GM12878 (cell line): ENCODE measurements around the gene PRM1. TPM values are rescaled to one million over a fixed set of nuclear protein-coding genes. Genes with fewer than 3 reads are reported as not detected.

Experiments
- BHLHE40 ChIP-seq, 2 experiments: fragments of 450-650 bp in 1 of 2; IDR thresholded peaks; 2 replicates each; pipeline ENCODE4 v1.6.1; 2011 to 2017; ENCODE audit warnings: low read depth in 2 of 2, borderline replicate concordance in 1 of 2, improper control_type of control experiment in 1 of 2, low read length in 1 of 2, mild to moderate bottlenecking in 1 of 2
- CHD1 ChIP-seq: IDR thresholded peaks from 2 replicates; pipeline ENCODE4 v1.6.1; 2012; ENCODE audit warnings: low read depth, low read length, improper control_type of control experiment
- EED ChIP-seq: sonication (generic); IDR thresholded peaks from 2 replicates; pipeline ENCODE4 v1.6.1; 2016; ENCODE audit warnings: antibody characterized with exemption, low read depth
- HDGF ChIP-seq: fragments of 450-650 bp; IDR thresholded peaks from 2 replicates; pipeline ENCODE4 v1.6.1; 2016; ENCODE audit warnings: antibody characterized with exemption
- IKZF1 ChIP-seq: fragments of 450-650 bp; conservative IDR thresholded peaks from 2 replicates; pipeline ENCODE4 v1.6.1; 2017; ENCODE audit warnings: antibody characterized with exemption, mild to moderate bottlenecking
- IKZF2 ChIP-seq, 2 experiments: fragments of 450-650 bp; IDR thresholded peaks; 2 replicates each; pipeline ENCODE4 v1.6.1; 2017; ENCODE audit warnings: mild to moderate bottlenecking in 2 of 2, moderate library complexity in 2 of 2
- IRF3 ChIP-seq: fragments of 450-650 bp; IDR thresholded peaks from 2 replicates; pipeline ENCODE4 v1.6.1; 2014; ENCODE audit warnings: mild to moderate bottlenecking
- LARP7 ChIP-seq: fragments of 450-650 bp; IDR thresholded peaks from 2 replicates; pipeline ENCODE4 v1.6.1; 2017; ENCODE audit warnings: mild to moderate bottlenecking
- NR2C2 ChIP-seq: IDR thresholded peaks from 2 replicates; pipeline ENCODE4 v1.6.1; 2011; ENCODE audit warnings: borderline replicate concordance, low read depth; ENCODE audit not compliant: control insufficient read depth, insufficient read length
- PAX8 ChIP-seq: fragments of 450-650 bp; IDR thresholded peaks from 2 replicates; pipeline ENCODE4 v1.6.1; 2017; ENCODE audit warnings: mild to moderate bottlenecking, moderate library complexity
- SMC3 ChIP-seq: IDR thresholded peaks from 2 replicates; pipeline ENCODE4 v1.6.1; 2011; ENCODE audit warnings: low read length, improper control_type of control experiment, borderline replicate concordance
- TARDBP ChIP-seq: IDR thresholded peaks from 2 replicates; pipeline ENCODE4 v1.6.1; 2016; ENCODE audit warnings: borderline replicate concordance
- USF2 ChIP-seq: IDR thresholded peaks from 2 replicates; pipeline ENCODE4 v1.6.1; 2011; ENCODE audit warnings: low read depth, low read length, improper control_type of control experiment, borderline replicate concordance
- polyA plus RNA-seq, 11 experiments: library from polyadenylated mRNA; depleted of rRNA in 4 of 11; unstranded in 6 of 11; stranded (reverse) in 5 of 11; fragments of >200 nt; fragmentation: Nextera tagmentation in 4 of 11; fragmentation: Illumina TruSeq in 1 of 11; extraction: Ambion mirVana in 4 of 11; extraction: Trizol in 1 of 11; gene quantifications; 1 replicate in 1 of 11; 2 replicates in 10 of 11; pipeline versions ENCODE4 v1.2.1 to v1.2.3, GENCODE V29; 2011 to 2016; ENCODE audit warnings: inconsistent platforms in 2 of 11, missing spikeins in 2 of 11, low read depth in 1 of 11
- total RNA-seq, 4 experiments: library from RNA; depleted of rRNA in 3 of 4; stranded (reverse); fragments of >200 nt in 3 of 4; fragmentation: Illumina TruSeq in 1 of 4; extraction: Trizol in 1 of 4; gene quantifications; 2 replicates each; pipeline versions ENCODE4 v1.2.1 to v1.2.3, GENCODE V29; 2013 to 2021
- TF ChIP-seq, protein P1 (sequence below), 3 experiments: IDR thresholded peaks in 2 of 3; conservative IDR thresholded peaks in 1 of 3; 2 replicates each; pipeline ENCODE4 v1.5.1; 2011; ENCODE audit warnings: low read depth in 3 of 3, low read length in 3 of 3, mild to moderate bottlenecking in 3 of 3, control low read depth in 2 of 3, moderate library complexity in 2 of 3, inconsistent platforms in 1 of 3, mixed read lengths in 1 of 3; ENCODE audit not compliant: control insufficient read depth in 2 of 3, insufficient read depth in 1 of 3; ENCODE audit errors: extremely low read depth in 1 of 3
- TF ChIP-seq, protein P2 (sequence below): IDR thresholded peaks from 2 replicates; pipeline ENCODE4 v1.6.1; 2011; ENCODE audit warnings: low read depth, mild to moderate bottlenecking, low read length, moderate library complexity, borderline replicate concordance; ENCODE audit errors: extremely low read depth
- TF ChIP-seq, protein P3 (sequence below): fragments of 450-650 bp; formaldehyde crosslinking; IDR thresholded peaks from 2 replicates; pipeline ENCODE4 v1.4.0; 2022; ENCODE audit warnings: mild to moderate bottlenecking, moderate library complexity
- TF ChIP-seq, protein P4 (sequence below): fragments of 450-650 bp; IDR thresholded peaks from 2 replicates; pipeline ENCODE4 v1.6.1; 2017; ENCODE audit warnings: mild to moderate bottlenecking

Gene PRM1
- total and polyA plus RNA-seq, 10 of the 15 experiments (the other 5 are each of a cell fraction or from before 2014, with no cell fraction given) = 0.20 TPM; not detected in 9

GRCh38 chr16:11257131-11257938 is 23.8 kb downstream of the PRM1 start (continued):
- TF ChIP-seq, protein P1, sequence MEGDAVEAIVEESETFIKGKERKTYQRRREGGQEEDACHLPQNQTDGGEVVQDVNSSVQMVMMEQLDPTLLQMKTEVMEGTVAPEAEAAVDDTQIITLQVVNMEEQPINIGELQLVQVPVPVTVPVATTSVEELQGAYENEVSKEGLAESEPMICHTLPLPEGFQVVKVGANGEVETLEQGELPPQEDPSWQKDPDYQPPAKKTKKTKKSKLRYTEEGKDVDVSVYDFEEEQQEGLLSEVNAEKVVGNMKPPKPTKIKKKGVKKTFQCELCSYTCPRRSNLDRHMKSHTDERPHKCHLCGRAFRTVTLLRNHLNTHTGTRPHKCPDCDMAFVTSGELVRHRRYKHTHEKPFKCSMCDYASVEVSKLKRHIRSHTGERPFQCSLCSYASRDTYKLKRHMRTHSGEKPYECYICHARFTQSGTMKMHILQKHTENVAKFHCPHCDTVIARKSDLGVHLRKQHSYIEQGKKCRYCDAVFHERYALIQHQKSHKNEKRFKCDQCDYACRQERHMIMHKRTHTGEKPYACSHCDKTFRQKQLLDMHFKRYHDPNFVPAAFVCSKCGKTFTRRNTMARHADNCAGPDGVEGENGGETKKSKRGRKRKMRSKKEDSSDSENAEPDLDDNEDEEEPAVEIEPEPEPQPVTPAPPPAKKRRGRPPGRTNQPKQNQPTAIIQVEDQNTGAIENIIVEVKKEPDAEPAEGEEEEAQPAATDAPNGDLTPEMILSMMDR (IDR thresholded peaks at IDR 0.05 in 2 of 3, conservative IDR thresholded peaks at IDR 0.05 in 1 of 3; ENCODE audit: control insufficient read depth in 2 of 3, extremely low read depth in 1 of 3, insufficient read depth in 1 of 3, low read depth in 3 of 3, low read length in 3 of 3) = peak; percentile 54 to 77 (median 75)
- TF ChIP-seq PAX8 (no peak), HDGF (peak; percentile 28; the same call in 1 of the 2 replicates), LARP7 (no peak; the same call in 1 of the 2 replicates), TARDBP (no peak), EED (no peak), CHD1 (no peak), IKZF1 (0 out of 2 replicates have a peak, but pooled peaks have one; percentile 26), NR2C2 (no peak), IKZF2 (IDR thresholded peaks at IDR 0.05) (peak in 1 of 2 experiments; percentile 9; a peak in 2 of 4 replicates), USF2 (no peak), SMC3 (peak; percentile 55), IRF3 (no peak), BHLHE40 (IDR thresholded peaks at IDR 0.05; ENCODE audit: borderline replicate concordance in 1 of 2, low read depth in 2 of 2, low read length in 1 of 2) (peak in 1 of 2 experiments; percentile 53; a peak in 1 of 4 replicates)
- TF ChIP-seq, protein P2, sequence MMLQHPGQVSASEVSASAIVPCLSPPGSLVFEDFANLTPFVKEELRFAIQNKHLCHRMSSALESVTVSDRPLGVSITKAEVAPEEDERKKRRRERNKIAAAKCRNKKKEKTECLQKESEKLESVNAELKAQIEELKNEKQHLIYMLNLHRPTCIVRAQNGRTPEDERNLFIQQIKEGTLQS = no peak
- TF ChIP-seq, protein P3, sequence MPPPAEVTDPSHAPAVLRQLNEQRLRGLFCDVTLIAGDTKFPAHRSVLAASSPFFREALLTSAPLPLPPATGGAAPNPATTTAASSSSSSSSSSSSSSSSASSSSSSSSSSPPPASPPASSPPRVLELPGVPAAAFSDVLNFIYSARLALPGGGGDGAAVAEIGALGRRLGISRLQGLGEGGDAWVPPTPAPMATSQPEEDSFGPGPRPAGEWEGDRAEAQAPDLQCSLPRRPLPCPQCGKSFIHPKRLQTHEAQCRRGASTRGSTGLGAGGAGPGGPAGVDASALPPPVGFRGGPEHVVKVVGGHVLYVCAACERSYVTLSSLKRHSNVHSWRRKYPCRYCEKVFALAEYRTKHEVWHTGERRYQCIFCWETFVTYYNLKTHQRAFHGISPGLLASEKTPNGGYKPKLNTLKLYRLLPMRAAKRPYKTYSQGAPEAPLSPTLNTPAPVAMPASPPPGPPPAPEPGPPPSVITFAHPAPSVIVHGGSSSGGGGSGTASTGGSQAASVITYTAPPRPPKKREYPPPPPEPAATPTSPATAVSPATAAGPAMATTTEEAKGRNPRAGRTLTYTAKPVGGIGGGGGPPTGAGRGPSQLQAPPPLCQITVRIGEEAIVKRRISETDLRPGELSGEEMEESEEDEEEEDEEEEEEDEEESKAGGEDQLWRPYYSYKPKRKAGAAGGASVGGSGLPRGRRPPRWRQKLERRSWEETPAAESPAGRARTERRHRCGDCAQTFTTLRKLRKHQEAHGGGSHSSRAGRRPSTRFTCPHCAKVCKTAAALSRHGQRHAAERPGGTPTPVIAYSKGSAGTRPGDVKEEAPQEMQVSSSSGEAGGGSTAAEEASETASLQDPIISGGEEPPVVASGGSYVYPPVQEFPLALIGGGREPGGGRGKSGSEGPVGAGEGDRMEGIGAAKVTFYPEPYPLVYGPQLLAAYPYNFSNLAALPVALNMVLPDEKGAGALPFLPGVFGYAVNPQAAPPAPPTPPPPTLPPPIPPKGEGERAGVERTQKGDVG (CRISPR knock-in tag) = no peak
- TF ChIP-seq, protein P4, sequence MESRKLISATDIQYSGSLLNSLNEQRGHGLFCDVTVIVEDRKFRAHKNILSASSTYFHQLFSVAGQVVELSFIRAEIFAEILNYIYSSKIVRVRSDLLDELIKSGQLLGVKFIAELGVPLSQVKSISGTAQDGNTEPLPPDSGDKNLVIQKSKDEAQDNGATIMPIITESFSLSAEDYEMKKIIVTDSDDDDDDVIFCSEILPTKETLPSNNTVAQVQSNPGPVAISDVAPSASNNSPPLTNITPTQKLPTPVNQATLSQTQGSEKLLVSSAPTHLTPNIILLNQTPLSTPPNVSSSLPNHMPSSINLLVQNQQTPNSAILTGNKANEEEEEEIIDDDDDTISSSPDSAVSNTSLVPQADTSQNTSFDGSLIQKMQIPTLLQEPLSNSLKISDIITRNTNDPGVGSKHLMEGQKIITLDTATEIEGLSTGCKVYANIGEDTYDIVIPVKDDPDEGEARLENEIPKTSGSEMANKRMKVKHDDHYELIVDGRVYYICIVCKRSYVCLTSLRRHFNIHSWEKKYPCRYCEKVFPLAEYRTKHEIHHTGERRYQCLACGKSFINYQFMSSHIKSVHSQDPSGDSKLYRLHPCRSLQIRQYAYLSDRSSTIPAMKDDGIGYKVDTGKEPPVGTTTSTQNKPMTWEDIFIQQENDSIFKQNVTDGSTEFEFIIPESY = peak; percentile 89
